ENCODE results near the gene KCNQ1OT1. TPM values are rescaled to one million over a fixed set of nuclear protein-coding genes. Genes with fewer than 3 reads are reported as not detected.

Gene KCNQ1OT1
- total and polyA plus RNA-seq, 2 of the 4 experiments (the other 2 are of a cell fraction) = 0.14 to 2.0 TPM

GRCh38 chr11:2586793-2587131 lies 113.0 kb downstream of the KCNQ1OT1 start:
- no peak overlapping the region for H4K8ac ChIP-seq (ENCODE audit: low read depth in 2 of 2, low read length in 2 of 2)
- H3K79me1 ChIP-seq (ENCODE audit: low read depth in 1 of 2, low read length in 2 of 2) = no peaks in the 10 kb centered on the region
- BruUV-seq (replicated peaks) = no TSS peak
- no peaks in the 10 kb centered on the region for H3K9me3 ChIP-seq (ENCODE audit: control insufficient read depth, insufficient read depth, low read length)
- no peak for ATAC-seq (ENCODE audit: low read depth)
- no peak overlapping the region for H2BK5ac ChIP-seq (ENCODE audit: low read depth, low read length, poor library complexity, severe bottlenecking)
- H2BK120ac ChIP-seq (ENCODE audit: low read depth, low read length) = no peak overlapping the region
- H4K91ac ChIP-seq (ENCODE audit: insufficient read depth, low read depth, low read length) = no peak overlapping the region
- H2AK5ac ChIP-seq (ENCODE audit: low read depth, low read length) = no peak overlapping the region
- in situ Hi-C loops (cut with MboI; ENCODE audit: low sequenced_read_pairs) (no loop called here), dilution Hi-C loops (cut with HindIII; ENCODE audit: low sequenced_read_pairs, unreplicated experiment) (no loop called here), intact Hi-C loops (cut with micrococcal nuclease) (no loop called here)
- no peak overlapping the region for H3K56ac ChIP-seq (ENCODE audit: extremely low read depth, insufficient read depth, low read length)
- TF ChIP-seq MXI1 (IDR thresholded peaks at IDR 0.05; ENCODE audit: borderline replicate concordance, low read depth, low read length) (no peak), MAZ (IDR thresholded peaks at IDR 0.05; ENCODE audit: borderline replicate concordance, low read depth, low read length) (no peak), FOS (IDR thresholded peaks at IDR 0.05; ENCODE audit: low read depth, low read length) (no peak), MAFK (IDR thresholded peaks at IDR 0.05; ENCODE audit: low read depth, low read length) (no peak), BHLHE40 (IDR thresholded peaks at IDR 0.05; ENCODE audit: low read depth, low read length) (no peak)
- no peak overlapping the region for H4K5ac ChIP-seq (ENCODE audit: low read depth, low read length)
- POLR2A ChIA-PET (ENCODE audit: unreplicated experiment) = no interaction called here
- no CpG with 5 or more reads among the region's 5 CpGs for WGBS, 2 experiments (ENCODE audit: extremely low coverage in 2 of 2, insufficient read length in 1 of 2)
- no peak overlapping the region for H2BK20ac ChIP-seq (ENCODE audit: low read depth, low read length)
- H2BK15ac ChIP-seq (ENCODE audit: low read depth, low read length) = no peak overlapping the region
- H4K20me1 ChIP-seq (ENCODE audit: insufficient read depth, low read length) = no peaks in the 10 kb centered on the region
- H3K27me3 ChIP-seq (ENCODE audit: control insufficient read depth, insufficient read depth, low read length) = peaks cover 20% of the 10 kb centered on the region; the same call in 1 of the 2 replicates
- no peak overlapping the region for H2AK9ac ChIP-seq (replicated peaks; ENCODE audit: low read depth, low read length, poor library complexity)
- CTCF ChIA-PET = no interaction called here
- H3K4ac ChIP-seq (ENCODE audit: low read depth, low read length) = no peak overlapping the region
- no peak for DNase-seq
- no peaks in the 10 kb centered on the region for H3K36me3 ChIP-seq (ENCODE audit: control insufficient read depth, insufficient read depth, low read length)
- H3K23ac ChIP-seq (ENCODE audit: low read depth, low read length) = no peak overlapping the region
- H3K14ac ChIP-seq (replicated peaks; ENCODE audit: low read depth, low read length) = no peak overlapping the region
- H3K4me3 ChIP-seq (ENCODE audit: insufficient read depth, low read depth, low read length) = no peak overlapping the region
- no peak overlapping the region for H3K4me2 ChIP-seq (ENCODE audit: low read depth, low read length)
- H2AFZ ChIP-seq (replicated peaks; ENCODE audit: low read length, poor library complexity) = no peak overlapping the region
- H3K9ac ChIP-seq (ENCODE audit: low read depth, low read length) = no peak overlapping the region
- H3K27ac ChIP-seq (ENCODE audit: insufficient read depth, low read length) = no peak overlapping the region
- no peaks in the 10 kb centered on the region; the same call in 1 of the 2 replicates for H3K9me1 ChIP-seq (ENCODE audit: insufficient read depth, low read length)
- no peaks in the 10 kb centered on the region for H3K4me1 ChIP-seq (ENCODE audit: control insufficient read depth, insufficient read depth, low read length)
- no peak overlapping the region for H3K18ac ChIP-seq (ENCODE audit: low read depth, low read length)
